Fibroblast of villous mesenchyme (primary cell): ENCODE measurements around the gene MYOF. TPM values are rescaled to one million over a fixed set of nuclear protein-coding genes. Genes with fewer than 3 reads are reported as not detected.

ENCODE experiments used
- DNase-seq: peaks from one replicate; pipeline ENCODE4 v3.0.0-alpha.2; 2010; ENCODE audit warnings: low read depth
- H3K4me3 ChIP-seq: 2 replicates; pipeline ENCODE4 v1.5.1; 2011; ENCODE audit warnings: low read depth, mild to moderate bottlenecking, low read length
- total RNA-seq: library from RNA; depleted of rRNA; stranded (reverse); fragments of >200 nt; gene quantifications from 2 replicates; pipeline ENCODE4 v1.2.3, GENCODE V29; 2012
- TF ChIP-seq, protein P1 (sequence below): IDR thresholded peaks from 2 replicates; pipeline ENCODE4 v1.5.1; 2012; ENCODE audit warnings: low read depth, mild to moderate bottlenecking, low read length; ENCODE audit not compliant: insufficient read depth

MYOF gene
- total RNA-seq, 1 donor, result 323 TPM

DNA sequence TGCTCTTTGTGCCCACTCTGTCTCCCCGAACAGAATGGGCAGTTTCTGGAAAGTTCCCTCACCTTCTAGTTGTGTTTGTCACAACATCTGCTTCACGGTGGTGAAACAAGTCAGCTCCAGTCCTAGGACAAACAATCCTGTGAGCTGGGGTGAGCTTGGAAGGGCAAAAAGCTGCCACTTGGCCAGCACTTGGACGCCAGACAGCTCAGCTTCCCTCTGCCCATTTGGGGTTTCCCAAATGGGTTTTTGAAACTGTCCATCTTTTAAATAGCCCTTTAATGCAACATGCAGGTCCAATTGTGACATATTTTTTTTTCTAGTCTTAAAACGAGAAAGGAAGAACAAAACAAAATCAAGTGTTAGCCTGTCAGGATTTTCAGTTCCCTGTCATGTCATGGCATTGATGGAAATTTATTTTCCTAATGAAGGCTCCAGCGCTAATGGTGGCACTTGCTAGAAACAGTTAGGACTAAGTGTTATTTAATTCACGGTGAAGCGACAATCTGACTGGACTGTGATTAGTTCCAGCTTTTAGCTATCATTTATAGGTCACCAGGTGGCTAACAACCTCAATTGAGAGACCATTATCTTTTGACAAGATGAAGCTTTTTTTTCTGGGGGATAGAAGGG lies 181.7 kb downstream of the MYOF start:
- TF ChIP-seq, protein P1, sequence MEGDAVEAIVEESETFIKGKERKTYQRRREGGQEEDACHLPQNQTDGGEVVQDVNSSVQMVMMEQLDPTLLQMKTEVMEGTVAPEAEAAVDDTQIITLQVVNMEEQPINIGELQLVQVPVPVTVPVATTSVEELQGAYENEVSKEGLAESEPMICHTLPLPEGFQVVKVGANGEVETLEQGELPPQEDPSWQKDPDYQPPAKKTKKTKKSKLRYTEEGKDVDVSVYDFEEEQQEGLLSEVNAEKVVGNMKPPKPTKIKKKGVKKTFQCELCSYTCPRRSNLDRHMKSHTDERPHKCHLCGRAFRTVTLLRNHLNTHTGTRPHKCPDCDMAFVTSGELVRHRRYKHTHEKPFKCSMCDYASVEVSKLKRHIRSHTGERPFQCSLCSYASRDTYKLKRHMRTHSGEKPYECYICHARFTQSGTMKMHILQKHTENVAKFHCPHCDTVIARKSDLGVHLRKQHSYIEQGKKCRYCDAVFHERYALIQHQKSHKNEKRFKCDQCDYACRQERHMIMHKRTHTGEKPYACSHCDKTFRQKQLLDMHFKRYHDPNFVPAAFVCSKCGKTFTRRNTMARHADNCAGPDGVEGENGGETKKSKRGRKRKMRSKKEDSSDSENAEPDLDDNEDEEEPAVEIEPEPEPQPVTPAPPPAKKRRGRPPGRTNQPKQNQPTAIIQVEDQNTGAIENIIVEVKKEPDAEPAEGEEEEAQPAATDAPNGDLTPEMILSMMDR, result no peak
- peak; percentile 12 for DNase-seq
- no peak overlapping the region for H3K4me3 ChIP-seq

DNA sequence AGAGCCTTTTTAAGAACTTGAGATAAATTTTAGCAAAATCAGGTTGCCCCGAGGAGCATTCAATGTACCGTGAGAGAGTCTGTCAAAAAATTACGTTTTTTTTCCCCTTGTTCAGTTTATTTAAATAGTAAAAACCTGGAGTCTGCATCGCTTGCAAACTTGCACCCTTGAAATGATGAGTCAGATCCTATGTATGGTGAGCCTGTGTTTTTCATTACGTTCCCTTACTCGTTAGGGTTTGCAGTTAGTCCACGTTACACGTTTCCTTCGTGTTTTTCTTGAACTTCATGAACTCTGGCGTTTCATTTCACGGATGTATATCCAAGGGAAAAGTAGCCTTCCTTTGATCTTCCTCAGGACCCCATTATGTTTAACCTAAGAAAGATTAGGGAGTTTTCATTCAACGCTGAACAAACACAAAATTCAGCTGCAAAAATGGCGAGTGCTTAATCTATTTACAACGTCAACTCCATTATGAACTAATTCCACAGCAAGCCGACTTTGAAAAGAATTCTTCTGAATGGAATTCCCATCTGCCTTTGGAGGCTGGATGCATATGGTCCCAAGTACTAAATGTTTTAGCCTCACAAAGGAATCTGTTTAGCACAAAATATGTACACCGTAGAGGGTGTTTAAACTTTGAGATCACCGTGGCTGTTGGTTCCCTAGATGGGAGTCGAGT lies 182.4 kb downstream of the MYOF start:
- peak; percentile 57 for DNase-seq
- H3K4me3 ChIP-seq, result peak overlapping the region; percentile 29
- TF ChIP-seq, protein P1, result no peak

DNA sequence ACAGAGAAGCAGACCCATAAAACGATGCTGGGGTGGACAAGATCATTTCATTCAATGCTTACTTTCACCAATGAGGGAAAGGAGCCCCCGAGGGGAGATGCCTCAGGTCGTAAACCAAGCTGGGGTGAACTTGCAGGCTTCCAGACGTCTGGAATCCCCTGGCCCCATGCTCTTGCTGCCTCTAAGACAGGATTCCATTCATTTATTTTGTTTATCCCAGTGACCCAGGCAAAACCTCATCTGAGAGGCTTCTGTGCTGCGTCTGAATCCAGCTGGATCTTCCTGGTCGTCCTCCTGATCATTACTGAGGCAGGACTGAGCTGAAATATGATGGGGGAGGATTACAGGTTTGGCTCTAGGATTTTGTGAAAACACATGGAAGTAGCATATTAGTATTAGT lies 182.9 kb downstream of the MYOF start:
- DNase-seq, result peak; percentile 35
- H3K4me3 ChIP-seq, result no peak overlapping the region
- TF ChIP-seq, protein P1, result no peak

DNA sequence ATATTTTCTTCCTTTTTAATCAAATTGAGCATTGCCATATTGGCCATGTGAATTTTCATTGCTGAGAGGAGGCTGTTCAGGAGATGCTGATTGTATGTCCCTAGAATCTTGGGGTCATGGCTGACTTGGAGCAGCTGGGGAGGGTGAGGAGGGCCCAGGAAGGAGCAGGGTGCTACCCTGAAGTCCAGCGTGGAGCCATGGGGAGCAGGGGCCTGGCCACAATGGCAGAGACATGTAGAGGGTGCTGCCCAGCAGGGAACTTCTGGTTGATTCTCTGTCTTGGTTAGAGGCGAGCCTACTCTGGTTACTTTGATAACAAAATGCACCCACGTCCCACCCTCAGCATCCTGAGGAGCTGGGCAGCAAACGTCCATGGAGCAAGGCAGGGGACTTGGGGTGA lies 186.0 kb downstream of the MYOF start:
- TF ChIP-seq, protein P1, result no peak
- H3K4me3 ChIP-seq, result no peak overlapping the region
- DNase-seq, result no peak

DNA sequence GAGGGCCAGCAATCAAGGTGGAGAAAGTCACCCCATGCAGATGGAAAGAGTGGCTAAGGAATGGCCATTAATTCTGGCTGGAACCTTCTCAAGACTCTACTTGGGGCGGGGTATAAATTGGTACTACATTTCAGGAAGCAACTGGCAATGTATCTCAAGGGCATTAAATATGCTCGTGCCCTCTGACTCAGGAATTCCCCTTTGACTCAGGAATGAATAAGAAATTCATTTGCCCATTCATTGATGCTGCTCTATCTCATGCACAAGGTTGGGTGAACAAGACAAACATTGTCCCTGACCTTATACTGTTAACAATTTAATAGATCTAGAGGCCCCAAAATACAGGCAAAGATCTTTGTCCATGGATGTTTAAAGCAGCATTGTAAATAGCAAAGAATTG lies 188.1 kb downstream of the MYOF start:
- H3K4me3 ChIP-seq, result no peak overlapping the region
- TF ChIP-seq, protein P1, result no peak
- no peak for DNase-seq

DNA sequence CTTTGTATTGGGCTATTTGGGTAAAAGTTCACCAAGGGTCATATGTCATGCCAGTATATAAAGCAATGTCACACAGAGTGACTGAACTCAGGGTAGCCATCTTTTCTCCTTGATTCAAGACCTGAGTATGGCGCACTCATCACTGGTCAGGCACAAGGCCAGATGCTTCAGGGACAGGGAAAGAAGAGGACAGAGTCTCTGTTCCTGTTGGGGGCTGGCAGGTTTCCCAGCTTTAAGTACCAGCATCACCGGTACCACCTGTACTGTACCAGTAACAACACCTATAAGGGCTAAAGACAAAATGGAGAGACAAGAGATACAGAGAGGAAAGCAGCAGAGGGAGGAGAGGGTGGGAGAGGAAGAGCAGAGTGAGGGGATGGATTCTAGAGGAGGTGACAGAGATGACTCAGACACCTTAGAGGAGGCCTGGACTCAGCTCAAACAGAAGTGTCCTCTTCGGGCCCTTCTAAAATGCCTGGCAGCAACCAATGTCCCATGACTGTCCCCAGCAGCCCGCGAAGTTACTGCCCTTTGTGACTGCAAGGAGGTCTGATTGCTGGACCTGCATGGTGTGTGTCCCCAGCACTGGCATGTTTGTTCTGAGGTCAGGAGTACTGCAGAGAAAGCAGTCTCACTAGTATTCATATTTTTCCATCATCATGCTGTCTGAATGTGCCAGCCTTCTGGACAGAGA lies 191.3 kb downstream of the MYOF start:
- DNase-seq, result no peak
- no peak overlapping the region for H3K4me3 ChIP-seq
- TF ChIP-seq, protein P1, result no peak
